ENCODE data around the gene ENPP1.

The ENPP1 gene

GRCh38 chr6:131787766-131788712, 19.8 kb upstream of the ENPP1 start:
- H3K27ac ChIP-seq (ENCODE audit: low read depth, low read length): no peak overlapping the region
- H3K9ac ChIP-seq (ENCODE audit: low read length): no peak overlapping the region

GRCh38 chr6:131789219-131789618, 18.6 kb upstream of the ENPP1 start:
- no peaks in the 10 kb centered on the region for H3K27me3 ChIP-seq (ENCODE audit: control insufficient read depth in 1 of 2, insufficient read depth in 2 of 2, low read length in 2 of 2)
- no peaks in the 10 kb centered on the region for H3K36me3 ChIP-seq (ENCODE audit: insufficient read depth, low read length)
- no peaks in the 10 kb centered on the region for H3K9me3 ChIP-seq (ENCODE audit: low read length)
- H3K27ac ChIP-seq (ENCODE audit: low read depth, low read length): no peak overlapping the region
- H3K9ac ChIP-seq (ENCODE audit: low read length): no peak overlapping the region
- peaks cover 9% of the 10 kb centered on the region for H3K4me1 ChIP-seq (ENCODE audit: insufficient read depth, low read length)
- no peak overlapping the region for H3K4me3 ChIP-seq (ENCODE audit: low read depth in 1 of 2, low read length in 2 of 2)

More at GRCh38 chr6:131787766-131788712, 19.8 kb upstream of the ENPP1 start:
- H3K36me3 ChIP-seq (ENCODE audit: insufficient read depth, low read length): no peaks in the 10 kb centered on the region
- H3K9me3 ChIP-seq (ENCODE audit: low read length): no peaks in the 10 kb centered on the region
- H3K4me3 ChIP-seq (ENCODE audit: low read depth in 1 of 2, low read length in 2 of 2): no peak overlapping the region
- no peaks in the 10 kb centered on the region for H3K27me3 ChIP-seq (ENCODE audit: control insufficient read depth in 1 of 2, insufficient read depth in 2 of 2, low read length in 2 of 2)
- peaks cover 9% of the 10 kb centered on the region for H3K4me1 ChIP-seq (ENCODE audit: insufficient read depth, low read length)

GRCh38 chr6:131791476-131791875, 16.3 kb upstream of the ENPP1 start:
- Histone ChIP-seq H3K9me3 (ENCODE audit: low read length) (no peaks in the 10 kb centered on the region), H3K36me3 (ENCODE audit: insufficient read depth, low read length) (no peaks in the 10 kb centered on the region)

GRCh38 chr6:131792091-131792496, 15.7 kb upstream of the ENPP1 start:
- Histone ChIP-seq H3K36me3 (ENCODE audit: insufficient read depth, low read length) (no peaks in the 10 kb centered on the region), H3K9me3 (ENCODE audit: low read length) (no peaks in the 10 kb centered on the region), H3K9ac (ENCODE audit: low read length) (no peak overlapping the region)

More at GRCh38 chr6:131791476-131791875, 16.3 kb upstream of the ENPP1 start:
- H3K4me1 ChIP-seq (ENCODE audit: insufficient read depth, low read length): peaks cover 9% of the 10 kb centered on the region
- H3K4me3 ChIP-seq (ENCODE audit: low read depth in 1 of 2, low read length in 2 of 2): no peak overlapping the region
- H3K27ac ChIP-seq (ENCODE audit: low read depth, low read length): no peak overlapping the region
- H3K9ac ChIP-seq (ENCODE audit: low read length): no peak overlapping the region
- H3K27me3 ChIP-seq (ENCODE audit: control insufficient read depth in 1 of 2, insufficient read depth in 2 of 2, low read length in 2 of 2): no peaks in the 10 kb centered on the region

GRCh38 chr6:131795366-131795765, 12.5 kb upstream of the ENPP1 start:
- H3K4me1 ChIP-seq (ENCODE audit: insufficient read depth, low read length): no peaks in the 10 kb centered on the region
- H3K27me3 ChIP-seq (ENCODE audit: control insufficient read depth in 1 of 2, insufficient read depth in 2 of 2, low read length in 2 of 2): no peaks in the 10 kb centered on the region
- H3K27ac ChIP-seq (ENCODE audit: low read depth, low read length): no peak overlapping the region
- no peaks in the 10 kb centered on the region for H3K36me3 ChIP-seq (ENCODE audit: insufficient read depth, low read length)
- no peak overlapping the region for H3K4me3 ChIP-seq (ENCODE audit: low read depth in 1 of 2, low read length in 2 of 2)
- no peak overlapping the region for H3K9ac ChIP-seq (ENCODE audit: low read length)
- H3K9me3 ChIP-seq (ENCODE audit: low read length): no peaks in the 10 kb centered on the region

More at GRCh38 chr6:131792091-131792496, 15.7 kb upstream of the ENPP1 start:
- peaks cover 9% of the 10 kb centered on the region for H3K4me1 ChIP-seq (ENCODE audit: insufficient read depth, low read length)
- no peak overlapping the region for H3K27ac ChIP-seq (ENCODE audit: low read depth, low read length)
- H3K4me3 ChIP-seq (ENCODE audit: low read depth in 1 of 2, low read length in 2 of 2): no peak overlapping the region
- H3K27me3 ChIP-seq (ENCODE audit: control insufficient read depth in 1 of 2, insufficient read depth in 2 of 2, low read length in 2 of 2): no peaks in the 10 kb centered on the region

- Histone ChIP-seq H3K36me3 (ENCODE audit: insufficient read depth, low read length) (no peaks in the 10 kb centered on the region), H3K9ac (ENCODE audit: low read length) (no peak overlapping the region), H3K27me3 (ENCODE audit: control insufficient read depth in 1 of 2, insufficient read depth in 2 of 2, low read length in 2 of 2) (no peaks in the 10 kb centered on the region), H3K4me3 (ENCODE audit: low read depth in 1 of 2, low read length in 2 of 2) (no peak overlapping the region), H3K4me1 (ENCODE audit: insufficient read depth, low read length) (no peaks in the 10 kb centered on the region), H3K27ac (ENCODE audit: low read depth, low read length) (no peak overlapping the region), H3K9me3 (ENCODE audit: low read length) (no peaks in the 10 kb centered on the region)
Measured at GRCh38 chr6:131802347-131802746, 5.5 kb upstream of the ENPP1 start.

- H3K4me3 ChIP-seq (ENCODE audit: low read depth in 1 of 2, low read length in 2 of 2): no peak overlapping the region
- H3K9ac ChIP-seq (ENCODE audit: low read length): no peak overlapping the region
- H3K4me1 ChIP-seq (ENCODE audit: insufficient read depth, low read length): no peaks in the 10 kb centered on the region
- H3K36me3 ChIP-seq (ENCODE audit: insufficient read depth, low read length): no peaks in the 10 kb centered on the region
- no peaks in the 10 kb centered on the region for H3K9me3 ChIP-seq (ENCODE audit: low read length)
- H3K27me3 ChIP-seq (ENCODE audit: control insufficient read depth in 1 of 2, insufficient read depth in 2 of 2, low read length in 2 of 2): no peaks in the 10 kb centered on the region
- no peak overlapping the region for H3K27ac ChIP-seq (ENCODE audit: low read depth, low read length)
Measured at GRCh38 chr6:131803007-131803769, 4.6 kb upstream of the ENPP1 start.

GRCh38 chr6:131804131-131804530, 3.7 kb upstream of the ENPP1 start:
- Histone ChIP-seq H3K27me3 (ENCODE audit: control insufficient read depth in 1 of 2, insufficient read depth in 2 of 2, low read length in 2 of 2) (no peaks in the 10 kb centered on the region), H3K9me3 (ENCODE audit: low read length) (no peaks in the 10 kb centered on the region), H3K9ac (ENCODE audit: low read length) (no peak overlapping the region), H3K36me3 (ENCODE audit: insufficient read depth, low read length) (no peaks in the 10 kb centered on the region), H3K4me1 (ENCODE audit: insufficient read depth, low read length) (peaks cover 6% of the 10 kb centered on the region), H3K27ac (ENCODE audit: low read depth, low read length) (no peak overlapping the region), H3K4me3 (ENCODE audit: low read depth in 1 of 2, low read length in 2 of 2) (no peak overlapping the region)

GRCh38 chr6:131807321-131807643, 538 bp upstream of the ENPP1 start:
- peak overlapping the region; percentile 24 for H3K9ac ChIP-seq (ENCODE audit: low read length)

GRCh38 chr6:131808460-131809269, 845 bp downstream of the ENPP1 start:
- Histone ChIP-seq H3K4me3 (ENCODE audit: low read depth in 1 of 2, low read length in 2 of 2) (peak overlapping the region; percentile 41 to 53), H3K9ac (ENCODE audit: low read length) (no peak overlapping the region), H3K27me3 (ENCODE audit: control insufficient read depth in 1 of 2, insufficient read depth in 2 of 2, low read length in 2 of 2) (no peaks in the 10 kb centered on the region), H3K4me1 (ENCODE audit: insufficient read depth, low read length) (peaks cover 6% of the 10 kb centered on the region), H3K27ac (ENCODE audit: low read depth, low read length) (no peak overlapping the region), H3K36me3 (ENCODE audit: insufficient read depth, low read length) (no peaks in the 10 kb centered on the region), H3K9me3 (ENCODE audit: low read length) (no peaks in the 10 kb centered on the region)

More at GRCh38 chr6:131807321-131807643, 538 bp upstream of the ENPP1 start:
- Histone ChIP-seq H3K27ac (ENCODE audit: low read depth, low read length) (peak overlapping the region; percentile 7), H3K4me1 (ENCODE audit: insufficient read depth, low read length) (peaks cover 6% of the 10 kb centered on the region), H3K9me3 (ENCODE audit: low read length) (no peaks in the 10 kb centered on the region), H3K27me3 (ENCODE audit: control insufficient read depth in 1 of 2, insufficient read depth in 2 of 2, low read length in 2 of 2) (no peaks in the 10 kb centered on the region), H3K36me3 (ENCODE audit: insufficient read depth, low read length) (no peaks in the 10 kb centered on the region), H3K4me3 (ENCODE audit: low read depth in 1 of 2, low read length in 2 of 2) (peak overlapping the region; percentile 51 to 62)

GRCh38 chr6:131811500-131811899, 3.7 kb downstream of the ENPP1 start:
- Histone ChIP-seq H3K27me3 (ENCODE audit: control insufficient read depth in 1 of 2, insufficient read depth in 2 of 2, low read length in 2 of 2) (no peaks in the 10 kb centered on the region), H3K27ac (ENCODE audit: low read depth, low read length) (no peak overlapping the region), H3K36me3 (ENCODE audit: insufficient read depth, low read length) (no peaks in the 10 kb centered on the region), H3K4me1 (ENCODE audit: insufficient read depth, low read length) (peaks cover 6% of the 10 kb centered on the region), H3K9me3 (ENCODE audit: low read length) (no peaks in the 10 kb centered on the region), H3K4me3 (ENCODE audit: low read depth in 1 of 2, low read length in 2 of 2) (no peak overlapping the region), H3K9ac (ENCODE audit: low read length) (no peak overlapping the region)

All from muscle layer of colon (tissue), 2 donors.